ENCODE results near the gene TAF8.

DNA sequence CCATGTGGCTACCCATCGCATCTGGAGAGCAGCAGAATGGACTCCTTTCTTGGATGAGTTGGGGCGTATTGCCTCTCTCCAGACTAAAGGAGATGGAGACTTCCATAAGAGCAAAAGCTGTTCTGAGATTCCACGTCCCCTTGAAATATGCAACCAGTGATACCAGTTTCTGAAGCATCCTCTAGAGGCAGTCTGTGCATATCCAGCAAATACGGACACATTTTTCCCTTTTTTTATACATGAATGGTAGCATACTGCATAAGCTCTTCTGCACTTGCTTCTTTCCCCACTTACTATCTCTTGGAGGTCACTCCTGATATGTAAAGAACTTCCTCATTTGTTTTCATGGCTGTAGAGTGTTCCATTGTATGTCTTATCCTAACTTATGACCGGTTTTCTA is 34.6 kb downstream of the TAF8 start:
- TF ChIP-seq, protein P1, sequence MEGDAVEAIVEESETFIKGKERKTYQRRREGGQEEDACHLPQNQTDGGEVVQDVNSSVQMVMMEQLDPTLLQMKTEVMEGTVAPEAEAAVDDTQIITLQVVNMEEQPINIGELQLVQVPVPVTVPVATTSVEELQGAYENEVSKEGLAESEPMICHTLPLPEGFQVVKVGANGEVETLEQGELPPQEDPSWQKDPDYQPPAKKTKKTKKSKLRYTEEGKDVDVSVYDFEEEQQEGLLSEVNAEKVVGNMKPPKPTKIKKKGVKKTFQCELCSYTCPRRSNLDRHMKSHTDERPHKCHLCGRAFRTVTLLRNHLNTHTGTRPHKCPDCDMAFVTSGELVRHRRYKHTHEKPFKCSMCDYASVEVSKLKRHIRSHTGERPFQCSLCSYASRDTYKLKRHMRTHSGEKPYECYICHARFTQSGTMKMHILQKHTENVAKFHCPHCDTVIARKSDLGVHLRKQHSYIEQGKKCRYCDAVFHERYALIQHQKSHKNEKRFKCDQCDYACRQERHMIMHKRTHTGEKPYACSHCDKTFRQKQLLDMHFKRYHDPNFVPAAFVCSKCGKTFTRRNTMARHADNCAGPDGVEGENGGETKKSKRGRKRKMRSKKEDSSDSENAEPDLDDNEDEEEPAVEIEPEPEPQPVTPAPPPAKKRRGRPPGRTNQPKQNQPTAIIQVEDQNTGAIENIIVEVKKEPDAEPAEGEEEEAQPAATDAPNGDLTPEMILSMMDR (IDR thresholded peaks at IDR 0.05; ENCODE audit: insufficient read depth, low read length) = no peak
- TF ChIP-seq POLR2AphosphoS5 (IDR thresholded peaks at IDR 0.05; ENCODE audit: low read depth) = no peak
